ENCODE results near the gene CHRNA5.

CHRNA5 gene

GRCh38 chr15:78552597-78552996 is 12.7 kb upstream of the CHRNA5 start:
- TF ChIP-seq GATA3 (IDR thresholded peaks at IDR 0.05; ENCODE audit: low read depth, low read length), result no peak
- TF ChIP-seq GATA2 (IDR thresholded peaks at IDR 0.05; ENCODE audit: low read depth, low read length), result no peak

GRCh38 chr15:78561490-78561889 is 3.8 kb upstream of the CHRNA5 start:
- TF ChIP-seq GATA3 (IDR thresholded peaks at IDR 0.05; ENCODE audit: low read depth, low read length), result no peak
- TF ChIP-seq GATA2 (IDR thresholded peaks at IDR 0.05; ENCODE audit: low read depth, low read length), result no peak

- TF ChIP-seq GATA2 (IDR thresholded peaks at IDR 0.05; ENCODE audit: low read depth, low read length) (no peak), GATA3 (IDR thresholded peaks at IDR 0.05; ENCODE audit: low read depth, low read length) (no peak)
These were observed 2.2 kb upstream of the CHRNA5 start for GRCh38 chr15:78563092-78563491.

- TF ChIP-seq GATA3 (IDR thresholded peaks at IDR 0.05; ENCODE audit: low read depth, low read length), result no peak
- TF ChIP-seq GATA2 (IDR thresholded peaks at IDR 0.05; ENCODE audit: low read depth, low read length), result no peak
These were observed 600 bp upstream of the CHRNA5 start for GRCh38 chr15:78564743-78565096.

GRCh38 chr15:78565951-78566774 is 843 bp downstream of the CHRNA5 start:
- TF ChIP-seq GATA2 (IDR thresholded peaks at IDR 0.05; ENCODE audit: low read depth, low read length) (no peak), GATA3 (IDR thresholded peaks at IDR 0.05; ENCODE audit: low read depth, low read length) (no peak)

- no peak for TF ChIP-seq GATA3 (IDR thresholded peaks at IDR 0.05; ENCODE audit: low read depth, low read length)
- no peak for TF ChIP-seq GATA2 (IDR thresholded peaks at IDR 0.05; ENCODE audit: low read depth, low read length)
These were observed 2.2 kb downstream of the CHRNA5 start for GRCh38 chr15:78567531-78567930.

GRCh38 chr15:78570710-78571109 is 5.4 kb downstream of the CHRNA5 start:
- TF ChIP-seq GATA3 (IDR thresholded peaks at IDR 0.05; ENCODE audit: low read depth, low read length), result no peak

GRCh38 chr15:78571382-78571781 is 6.1 kb downstream of the CHRNA5 start:
- no peak for TF ChIP-seq GATA3 (IDR thresholded peaks at IDR 0.05; ENCODE audit: low read depth, low read length)
- no peak for TF ChIP-seq GATA2 (IDR thresholded peaks at IDR 0.05; ENCODE audit: low read depth, low read length)

- TF ChIP-seq GATA3 (IDR thresholded peaks at IDR 0.05; ENCODE audit: low read depth, low read length) (no peak), GATA2 (IDR thresholded peaks at IDR 0.05; ENCODE audit: low read depth, low read length) (no peak)
These were observed 8.1 kb downstream of the CHRNA5 start for GRCh38 chr15:78573416-78573815.

- TF ChIP-seq GATA2 (IDR thresholded peaks at IDR 0.05; ENCODE audit: low read depth, low read length) (no peak), GATA3 (IDR thresholded peaks at IDR 0.05; ENCODE audit: low read depth, low read length) (no peak)
These were observed 9.6 kb downstream of the CHRNA5 start for GRCh38 chr15:78574944-78575343.

GRCh38 chr15:78597583-78597982 is 32.3 kb downstream of the CHRNA5 start:
- TF ChIP-seq GATA3 (IDR thresholded peaks at IDR 0.05; ENCODE audit: low read depth, low read length), result no peak
- no peak for TF ChIP-seq GATA2 (IDR thresholded peaks at IDR 0.05; ENCODE audit: low read depth, low read length)

- TF ChIP-seq GATA3 (IDR thresholded peaks at IDR 0.05; ENCODE audit: low read depth, low read length) (no peak), GATA2 (IDR thresholded peaks at IDR 0.05; ENCODE audit: low read depth, low read length) (no peak)
These were observed 33.0 kb downstream of the CHRNA5 start for GRCh38 chr15:78598348-78598747.

- no peak for TF ChIP-seq GATA3 (IDR thresholded peaks at IDR 0.05; ENCODE audit: low read depth, low read length)
These were observed 33.9 kb downstream of the CHRNA5 start for GRCh38 chr15:78599189-78599588.

- TF ChIP-seq GATA3 (IDR thresholded peaks at IDR 0.05; ENCODE audit: low read depth, low read length), result no peak
- no peak for TF ChIP-seq GATA2 (IDR thresholded peaks at IDR 0.05; ENCODE audit: low read depth, low read length)
These were observed 38.1 kb downstream of the CHRNA5 start for GRCh38 chr15:78603467-78603866.

- TF ChIP-seq GATA3 (IDR thresholded peaks at IDR 0.05; ENCODE audit: low read depth, low read length) (no peak), GATA2 (IDR thresholded peaks at IDR 0.05; ENCODE audit: low read depth, low read length) (no peak)
These were observed 39.1 kb downstream of the CHRNA5 start for GRCh38 chr15:78604420-78604819.

- TF ChIP-seq GATA3 (IDR thresholded peaks at IDR 0.05; ENCODE audit: low read depth, low read length) (no peak), GATA2 (IDR thresholded peaks at IDR 0.05; ENCODE audit: low read depth, low read length) (no peak)
These were observed 39.9 kb downstream of the CHRNA5 start for GRCh38 chr15:78605201-78605600.
